ENCODE results near the gene COG1.

DNA sequence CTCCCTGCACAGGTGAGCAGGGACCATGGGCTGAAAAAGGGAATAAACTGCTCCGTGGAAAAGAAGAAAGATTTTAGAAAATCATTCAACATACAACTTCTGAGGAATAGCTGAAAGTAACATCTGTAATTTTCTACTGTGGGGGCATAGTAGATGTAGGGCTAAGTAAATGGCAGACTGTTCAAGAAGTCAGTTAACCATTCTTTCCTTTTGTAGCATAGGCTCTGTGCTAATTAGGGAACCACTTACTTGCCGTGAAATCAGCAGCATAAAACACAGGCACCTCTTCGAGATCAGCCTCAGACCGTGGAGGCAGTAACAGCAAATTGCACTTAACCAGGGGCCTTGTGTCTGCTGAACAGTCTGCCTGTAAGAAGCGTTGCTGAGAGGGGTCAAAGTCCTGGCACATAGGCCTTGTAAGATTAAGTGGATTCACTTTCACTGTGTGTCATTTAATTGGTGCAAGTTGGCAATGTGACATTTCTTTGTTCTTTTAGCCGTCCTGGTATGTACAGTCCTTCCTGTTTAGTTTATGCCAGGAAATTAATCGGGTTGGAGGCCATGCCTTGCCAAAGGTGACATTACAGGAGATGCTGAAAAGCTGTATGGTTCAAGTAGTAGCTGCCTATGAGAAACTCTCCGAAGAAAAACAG is 10.4 kb downstream of the COG1 start:
- TF ChIP-seq, protein P1, sequence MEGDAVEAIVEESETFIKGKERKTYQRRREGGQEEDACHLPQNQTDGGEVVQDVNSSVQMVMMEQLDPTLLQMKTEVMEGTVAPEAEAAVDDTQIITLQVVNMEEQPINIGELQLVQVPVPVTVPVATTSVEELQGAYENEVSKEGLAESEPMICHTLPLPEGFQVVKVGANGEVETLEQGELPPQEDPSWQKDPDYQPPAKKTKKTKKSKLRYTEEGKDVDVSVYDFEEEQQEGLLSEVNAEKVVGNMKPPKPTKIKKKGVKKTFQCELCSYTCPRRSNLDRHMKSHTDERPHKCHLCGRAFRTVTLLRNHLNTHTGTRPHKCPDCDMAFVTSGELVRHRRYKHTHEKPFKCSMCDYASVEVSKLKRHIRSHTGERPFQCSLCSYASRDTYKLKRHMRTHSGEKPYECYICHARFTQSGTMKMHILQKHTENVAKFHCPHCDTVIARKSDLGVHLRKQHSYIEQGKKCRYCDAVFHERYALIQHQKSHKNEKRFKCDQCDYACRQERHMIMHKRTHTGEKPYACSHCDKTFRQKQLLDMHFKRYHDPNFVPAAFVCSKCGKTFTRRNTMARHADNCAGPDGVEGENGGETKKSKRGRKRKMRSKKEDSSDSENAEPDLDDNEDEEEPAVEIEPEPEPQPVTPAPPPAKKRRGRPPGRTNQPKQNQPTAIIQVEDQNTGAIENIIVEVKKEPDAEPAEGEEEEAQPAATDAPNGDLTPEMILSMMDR (IDR thresholded peaks at IDR 0.05; ENCODE audit: borderline replicate concordance, extremely low read depth, low read length, poor library complexity, severe bottlenecking): no peak
- TF ChIP-seq EZH2 (IDR thresholded peaks at IDR 0.05; ENCODE audit: borderline replicate concordance, low read depth, low read length, severe bottlenecking): no peak

Data from DND-41 (cell line).